ENCODE results near the gene PARD3.

PARD3 gene

DNA sequence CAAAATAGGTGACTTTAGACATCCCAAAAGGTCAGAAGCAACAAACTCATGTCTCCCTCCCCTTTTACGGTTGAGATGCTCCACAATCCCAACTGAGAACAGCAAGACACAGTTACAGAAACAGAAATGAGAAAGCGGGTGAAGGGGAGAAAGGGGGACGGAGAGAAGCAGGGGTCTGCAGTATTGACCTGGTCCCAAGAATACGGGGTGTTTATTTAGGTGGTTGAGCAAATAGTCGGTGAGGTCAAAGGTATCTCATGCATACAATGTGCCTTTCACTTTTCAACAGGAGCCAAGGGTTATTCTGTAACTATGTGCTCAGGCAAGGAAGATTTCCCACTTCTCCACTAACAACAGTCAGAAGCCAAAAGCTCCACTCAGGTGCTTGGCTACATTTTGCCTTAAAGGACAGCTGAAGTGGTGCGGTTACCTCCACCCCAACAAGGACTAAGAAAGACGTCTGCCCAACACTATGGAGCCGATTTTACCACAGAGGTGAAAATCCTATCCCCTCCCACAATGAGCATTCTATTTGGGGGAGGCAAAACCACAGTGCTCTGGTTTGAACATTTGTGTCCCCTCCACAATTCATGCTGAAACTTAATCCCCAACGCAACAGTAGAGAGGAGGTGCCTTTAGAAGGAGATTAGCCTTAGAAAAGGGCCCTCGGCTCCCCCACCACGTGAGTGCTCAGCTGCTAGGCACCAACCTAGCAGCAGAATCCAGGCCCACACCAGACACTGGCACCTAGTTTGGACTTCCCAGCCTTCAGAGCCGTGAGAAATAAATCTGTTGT is 77.9 kb downstream of the PARD3 start:
- no peak for DNase-seq

- DNase-seq: no peak
These were observed 80.2 kb downstream of the PARD3 start for GRCh38 chr10:34734918-34735317.

DNA sequence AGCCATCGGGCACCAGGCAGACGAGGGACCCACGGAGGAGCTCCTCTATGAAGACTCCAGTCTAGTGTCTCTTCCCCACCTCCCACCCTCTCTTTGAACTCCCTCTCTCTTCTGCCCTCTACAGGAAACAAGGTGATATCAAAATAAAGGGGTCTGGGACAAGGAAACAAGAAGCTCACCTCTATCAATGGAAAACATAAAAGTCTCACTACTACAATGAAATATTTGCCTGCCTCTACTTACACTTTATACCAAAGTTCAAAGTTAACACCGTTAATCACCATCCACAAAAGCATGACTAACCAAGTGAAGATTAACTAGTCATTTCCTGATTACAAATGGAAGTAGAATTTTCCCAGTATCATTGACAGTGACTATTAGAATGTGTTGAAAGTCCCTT is 82.2 kb downstream of the PARD3 start:
- DNase-seq: peak; percentile 82

GRCh38 chr10:34731885-34732701 is 83.0 kb downstream of the PARD3 start:
- peak; percentile 80 for DNase-seq

GRCh38 chr10:34731213-34731612 is 83.9 kb downstream of the PARD3 start:
- no peak for DNase-seq

GRCh38 chr10:34730726-34731125 is 84.4 kb downstream of the PARD3 start:
- DNase-seq: no peak

- DNase-seq: no peak
These were observed 85.5 kb downstream of the PARD3 start for GRCh38 chr10:34729619-34730018.

DNA sequence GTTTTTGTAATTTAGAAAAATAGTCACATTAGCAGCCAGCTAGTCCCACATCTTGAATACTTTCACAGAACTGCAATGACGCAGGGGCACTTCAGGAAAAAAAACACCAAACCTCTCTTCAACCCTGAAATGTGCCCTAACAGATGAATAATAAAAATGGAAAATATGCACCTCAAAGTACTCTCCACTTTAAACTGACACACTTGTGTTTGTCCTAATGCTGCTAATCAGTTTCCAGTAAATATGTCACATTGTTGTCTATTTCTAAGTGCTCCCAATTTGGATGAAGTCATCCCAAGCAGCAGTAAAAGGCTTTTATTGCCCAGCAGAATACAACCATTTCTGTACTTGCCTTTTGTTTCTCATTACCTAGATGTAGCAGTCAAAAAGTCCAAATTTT is 86.7 kb downstream of the PARD3 start:
- DNase-seq: no peak

GRCh38 chr10:34727595-34728033 is 87.5 kb downstream of the PARD3 start:
- no peak for DNase-seq

- no peak for DNase-seq
These were observed 88.2 kb downstream of the PARD3 start for GRCh38 chr10:34726862-34727261.

- DNase-seq: peak; percentile 65
These were observed 91.3 kb downstream of the PARD3 start for GRCh38 chr10:34723750-34724149.

- DNase-seq: no peak
These were observed 92.7 kb downstream of the PARD3 start for GRCh38 chr10:34722404-34722803.

DNA sequence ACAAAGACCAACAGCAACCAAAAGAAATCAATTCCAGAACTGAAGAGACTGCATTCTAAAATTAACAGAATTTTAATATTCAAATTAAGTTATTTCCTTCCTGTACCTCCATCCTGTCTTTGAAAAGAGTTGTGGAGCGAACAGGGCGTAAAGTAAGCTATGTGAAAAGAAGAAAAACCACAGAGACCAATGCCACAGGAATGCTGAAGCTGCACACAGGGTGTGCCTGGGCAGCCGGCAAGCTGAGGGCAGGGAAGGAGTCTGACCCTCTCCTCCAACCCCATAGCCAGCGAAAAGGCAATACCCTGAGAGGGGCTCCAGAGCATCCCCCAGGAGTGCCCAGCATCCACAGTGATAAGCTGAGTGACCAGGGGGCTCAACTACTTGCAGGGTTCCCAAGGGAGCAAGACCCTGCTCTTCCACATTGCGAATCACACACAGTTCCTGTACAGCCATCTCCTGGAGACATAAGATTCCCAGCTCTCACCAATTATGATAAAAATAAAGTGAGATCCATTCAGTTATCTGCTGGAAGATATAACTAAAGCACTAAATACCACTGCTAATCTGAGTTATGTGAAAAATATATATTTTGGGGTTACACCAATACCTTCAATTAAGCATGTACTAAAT is 93.8 kb downstream of the PARD3 start:
- DNase-seq: peak; percentile 70

DNA sequence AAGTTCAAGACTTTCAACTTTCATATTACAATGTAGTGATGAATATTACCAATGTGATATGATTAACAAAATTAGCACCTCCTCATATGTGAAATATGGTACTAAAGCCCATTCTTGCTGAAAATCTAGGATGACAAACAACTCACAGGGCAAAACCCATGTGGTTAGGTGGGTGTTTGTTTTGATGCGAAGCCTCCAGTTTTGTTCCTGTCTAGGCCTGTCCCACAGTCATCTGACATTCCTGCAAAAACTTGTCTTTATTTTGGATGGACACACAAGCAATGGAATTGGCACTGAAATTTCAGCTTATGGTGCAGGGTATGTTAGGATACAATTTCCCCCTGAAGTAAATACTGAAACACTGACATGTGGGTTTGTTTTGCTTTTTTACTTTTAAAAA is 95.3 kb downstream of the PARD3 start:
- no peak for DNase-seq

DNA sequence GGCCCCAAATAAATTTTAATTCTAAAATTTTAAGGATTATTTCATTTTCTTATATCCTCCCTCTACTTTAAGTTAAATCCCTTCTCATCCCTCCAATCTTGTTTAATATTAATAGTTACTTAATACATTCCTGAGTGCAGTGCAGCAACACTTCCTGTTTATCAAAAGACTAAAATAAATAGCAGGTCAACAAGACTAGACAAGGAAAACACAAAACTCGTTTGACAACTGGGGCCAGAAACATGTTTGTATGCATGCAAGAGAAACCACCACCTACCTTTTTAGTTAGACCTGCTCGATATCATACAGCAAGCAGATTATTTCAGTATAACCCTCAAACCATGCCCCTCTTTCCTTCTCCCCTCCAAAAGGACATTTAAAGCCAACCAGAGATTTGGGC is 95.8 kb downstream of the PARD3 start:
- no peak for DNase-seq

DNA sequence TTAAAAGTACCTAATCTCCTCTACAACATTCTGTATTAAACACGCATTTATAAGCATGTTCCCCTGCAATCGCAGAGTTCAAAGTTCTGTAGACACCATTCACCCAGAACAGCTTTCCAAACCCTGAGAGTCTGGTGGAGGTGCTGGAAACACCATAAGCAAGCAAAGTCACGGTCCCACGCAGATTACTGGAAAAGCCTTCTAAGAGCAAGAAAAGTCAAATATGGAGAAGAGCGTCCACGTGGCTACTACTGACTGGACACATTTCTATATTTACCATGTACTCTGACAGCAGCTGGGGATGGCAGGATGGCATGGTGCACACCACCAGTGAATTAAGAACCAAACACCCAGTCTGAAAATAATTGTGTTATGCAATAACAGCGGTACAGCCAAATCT is 97.7 kb downstream of the PARD3 start:
- no peak for DNase-seq

DNA sequence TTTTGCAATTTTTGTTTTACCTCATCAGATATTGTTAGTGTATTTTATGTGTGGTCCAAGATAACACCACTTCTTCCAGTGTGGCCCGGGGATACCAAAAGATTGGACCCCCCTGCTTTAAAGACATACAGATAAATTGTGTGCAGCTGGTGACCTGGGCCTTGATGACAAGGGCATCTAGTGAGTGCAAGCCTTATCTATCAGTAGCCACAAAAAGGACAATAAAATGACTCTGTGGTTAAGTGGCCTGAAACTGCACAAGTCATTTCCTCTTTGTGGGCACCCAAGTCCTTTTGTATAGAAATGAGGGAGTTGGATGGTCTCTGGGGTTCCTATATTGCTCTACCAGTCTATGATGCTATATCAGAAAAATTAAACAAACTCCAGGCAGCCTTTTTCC is 98.1 kb downstream of the PARD3 start:
- no peak for DNase-seq

DNA sequence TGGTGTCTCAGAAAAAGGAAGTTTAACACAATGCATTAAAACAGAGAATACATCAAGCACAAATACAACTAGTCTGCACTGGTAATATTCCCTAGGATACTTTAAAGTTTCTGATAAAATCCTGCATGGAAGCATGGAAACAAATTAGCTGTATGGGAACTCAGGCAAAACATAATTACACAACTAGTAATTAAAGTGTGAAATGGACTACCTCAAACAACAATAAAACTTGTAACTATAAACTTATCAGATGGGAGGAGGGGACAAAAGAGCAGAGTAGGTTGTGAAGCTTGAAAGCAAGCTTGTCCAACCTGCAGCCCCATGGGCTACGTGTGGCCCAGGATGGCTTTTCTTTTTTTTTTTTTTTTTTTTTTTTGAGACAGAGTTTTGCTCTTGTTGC is 98.9 kb downstream of the PARD3 start:
- no peak for DNase-seq

GRCh38 chr10:34715511-34716187 is 99.4 kb downstream of the PARD3 start:
- DNase-seq: no peak

DNA sequence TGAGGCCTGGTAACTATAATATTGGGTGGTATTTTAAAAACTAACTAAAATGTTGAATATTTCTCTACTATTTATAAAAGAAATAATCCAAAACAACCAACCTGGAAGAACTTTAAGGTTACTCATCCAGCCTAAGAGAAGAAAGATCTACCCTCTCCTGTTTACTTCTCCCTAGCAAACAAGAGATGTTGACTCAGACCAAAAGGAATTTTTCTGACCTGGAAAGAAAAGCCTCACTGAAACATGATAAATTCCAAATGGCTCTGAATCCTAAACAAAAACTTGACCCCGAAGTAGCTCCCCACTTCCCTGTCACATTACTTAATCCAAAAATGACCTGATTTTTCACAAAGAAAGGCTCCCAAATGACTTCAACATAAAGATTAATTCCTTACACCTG is 101.2 kb downstream of the PARD3 start:
- DNase-seq: peak; percentile 71

- DNase-seq: no peak
These were observed 103.6 kb downstream of the PARD3 start for GRCh38 chr10:34711500-34711899.

DNA sequence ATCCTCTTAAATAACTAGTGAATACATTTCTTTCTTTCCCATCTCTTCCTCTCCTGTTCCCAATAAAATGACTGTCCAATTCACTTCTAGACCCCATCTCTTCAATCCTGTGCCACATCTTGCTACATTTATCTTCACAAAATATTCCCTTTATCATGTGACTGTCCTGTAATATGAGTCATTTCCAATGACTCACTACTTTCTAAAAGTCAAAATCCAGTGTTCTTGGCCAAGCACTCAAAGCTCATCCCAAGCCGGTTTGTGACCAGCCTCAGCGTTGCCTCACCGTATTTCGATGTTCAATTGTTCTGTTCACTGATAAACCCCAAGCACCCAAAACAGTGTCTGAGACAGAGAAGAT is 104.7 kb downstream of the PARD3 start:
- DNase-seq: peak; percentile 78
